ENCODE data around the gene SNTB2. TPM values are rescaled to one million over a fixed set of nuclear protein-coding genes. Genes with fewer than 3 reads are reported as not detected.
"Not testable (repeated sequence)": the region's sequence is repeated elsewhere in the genome, so short reads cannot be mapped to it uniquely, and the experiment has no call there.

SNTB2 gene
- total and polyA plus RNA-seq, 8 donors: 2.7 to 18.2 (median 10.0) TPM

DNA sequence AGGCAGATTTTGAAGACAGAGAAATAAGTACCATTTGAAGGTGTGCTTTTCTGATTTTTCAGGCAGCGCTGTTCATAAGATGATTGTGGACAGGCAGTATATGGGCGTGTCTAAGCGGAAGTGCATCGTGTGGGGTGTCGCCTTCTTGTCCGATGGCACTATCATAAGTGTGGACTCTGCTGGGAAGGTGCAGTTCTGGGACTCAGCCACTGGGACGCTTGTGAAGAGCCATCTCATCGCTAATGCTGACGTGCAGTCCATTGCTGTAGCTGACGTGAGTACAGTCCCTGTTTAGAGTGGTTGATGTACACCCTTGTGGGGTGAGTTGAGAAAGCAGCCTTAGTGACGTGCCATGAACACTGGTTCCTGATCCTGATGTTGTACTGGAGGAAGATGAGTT is 43.8 kb upstream of the SNTB2 start:
- DNase-seq (no peak), FAIRE-seq (no peak)

DNA sequence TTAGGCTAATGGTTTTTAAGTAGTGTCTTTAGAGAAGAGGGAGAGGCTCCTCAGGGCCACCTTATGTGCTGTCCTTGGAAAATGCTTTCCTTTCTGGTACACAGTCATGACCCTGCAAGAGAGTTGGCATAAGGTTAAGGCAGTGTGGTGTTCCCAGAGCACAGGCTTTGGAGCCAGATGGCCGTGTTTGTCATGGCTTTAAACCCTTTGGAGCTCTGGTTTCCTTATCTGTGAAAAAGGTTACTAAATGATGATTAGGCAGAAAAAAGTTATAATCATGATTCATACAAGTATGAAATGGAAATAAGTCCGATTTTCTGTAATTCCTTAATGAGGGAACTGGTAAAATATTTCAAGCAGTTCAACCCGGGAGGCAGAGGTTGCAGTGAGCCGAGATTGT is 41.3 kb upstream of the SNTB2 start:
- ATAC-seq (peak; percentile 94 to 98 (median 96)), DNase-seq (peak in 4 of 6 donors; percentile 47 to 72 (median 67)), FAIRE-seq (no peak)
- Histone ChIP-seq H3K9me3 (no peaks in the 10 kb centered on the region), H3K4me3 (no peak overlapping the region), H3K4me1 (peaks cover 0 to 7% (median 3%) of the 10 kb centered on the region in 3 donors), H3K27me3 (no peaks in the 10 kb centered on the region), H3K27ac (peak overlapping the region in 2 of 4 donors; percentile 41 to 62), H3K36me3 (peaks cover 0 to 16% (median 2%) of the 10 kb centered on the region in 3 donors)
- intact Hi-C loops (cut with DNase I): no loop called here
- WGBS, 2 donors: 28 to 42% methylated on average over 4 of the region's 4 CpGs
- TF ChIP-seq CTCF (IDR thresholded peaks at IDR 0.05): no peak

More for the DNA sequence above, 43.8 kb upstream of the SNTB2 start:
- no peak for TF ChIP-seq CTCF (IDR thresholded peaks at IDR 0.05)
- H3K9me3 ChIP-seq: no peaks in the 10 kb centered on the region
- H3K27ac ChIP-seq: no peak overlapping the region
- no peak overlapping the region for H3K4me3 ChIP-seq
- ATAC-seq: no peak
- peaks cover 0 to 17% (median 3%) of the 10 kb centered on the region in 3 donors for H3K36me3 ChIP-seq
- WGBS, 2 donors: 90 to 95% methylated on average over 11 of the region's 11 CpGs
- H3K4me1 ChIP-seq: peaks cover 0 to 7% (median 3%) of the 10 kb centered on the region in 3 donors
- H3K27me3 ChIP-seq: no peaks in the 10 kb centered on the region
- intact Hi-C loops (cut with DNase I): no loop called here

DNA sequence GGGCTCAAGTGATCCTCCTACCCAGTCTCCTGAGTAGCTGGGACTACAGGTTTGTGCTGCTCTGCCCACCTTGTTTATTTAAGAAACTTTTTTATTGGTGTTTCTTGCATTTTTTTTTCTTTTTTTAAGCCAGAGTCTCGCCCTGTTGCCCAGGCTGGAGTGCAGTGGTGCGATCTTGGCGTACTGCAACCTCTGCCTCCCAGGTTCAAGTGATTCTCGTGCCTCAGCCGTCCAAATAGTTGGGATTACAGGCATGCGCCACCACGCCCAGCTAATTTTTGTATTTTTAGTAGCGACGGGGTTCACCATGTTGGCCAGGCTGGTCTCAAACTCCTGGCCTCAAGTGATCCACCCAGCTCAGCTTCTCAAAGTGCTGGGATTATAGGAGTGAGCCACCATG is 37.3 kb upstream of the SNTB2 start:
- H3K4me1 ChIP-seq, H3K4me3 ChIP-seq, DNase-seq, ATAC-seq, H3K27ac ChIP-seq, H3K27me3 ChIP-seq, FAIRE-seq, H3K9me3 ChIP-seq: not testable (repeated sequence)
- H3K36me3 ChIP-seq: peaks cover 0 to 39% (median 12%) of the 10 kb centered on the region in 3 donors
- intact Hi-C loops (cut with DNase I): loop anchor here in 2 of 3 donors (5.0 kb wide), 1 partner anchor 138 kb away; no protein-coding TSS in a partner anchor
- WGBS, 2 donors: 84 to 89% methylated on average over 9 of the region's 9 CpGs

GRCh38 chr16:69150146-69150865 is 36.7 kb upstream of the SNTB2 start:
- no peaks in the 10 kb centered on the region for H3K9me3 ChIP-seq
- H3K4me3 ChIP-seq: no peak overlapping the region
- H3K4me1 ChIP-seq: peaks cover 0 to 7% (median 3%) of the 10 kb centered on the region in 3 donors
- H3K27ac ChIP-seq: no peak overlapping the region
- peak; percentile 67 for FAIRE-seq
- 55 to 56% methylated on average over 16 of the region's 16 CpGs for WGBS, 2 donors
- peak in 3 of 6 donors; percentile 21 to 55 (median 50) for DNase-seq
- peaks cover 0 to 39% (median 12%) of the 10 kb centered on the region in 3 donors for H3K36me3 ChIP-seq
- peak; percentile 47 to 62 (median 54) for TF ChIP-seq CTCF (IDR thresholded peaks at IDR 0.05)
- intact Hi-C loops (cut with DNase I): loop anchor here in 2 of 3 donors (5.0 kb wide), 1 partner anchor 137 kb away; no protein-coding TSS in a partner anchor
- peak; percentile 49 to 82 (median 74) for ATAC-seq
- no peaks in the 10 kb centered on the region for H3K27me3 ChIP-seq

DNA sequence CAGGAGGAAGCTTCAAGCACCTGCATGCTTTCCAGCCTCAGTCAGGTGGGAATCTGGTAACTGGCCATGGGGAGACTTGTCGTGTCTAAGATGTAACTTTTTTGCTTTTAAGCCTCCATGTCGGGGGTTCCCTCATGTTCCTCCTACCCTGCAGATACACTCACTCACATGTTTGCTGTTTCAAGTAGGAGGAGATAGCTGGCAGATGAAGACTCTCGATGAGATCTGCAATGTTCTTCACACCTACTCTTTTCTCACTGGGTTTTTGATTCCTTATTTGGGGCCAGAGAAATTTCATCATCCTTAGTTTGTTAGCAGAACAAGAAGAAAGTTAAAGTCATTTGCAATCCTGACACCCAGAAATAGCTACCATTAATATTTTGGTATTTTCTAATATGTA is 29.8 kb upstream of the SNTB2 start:
- Histone ChIP-seq H3K36me3 (peaks cover 4 to 52% (median 15%) of the 10 kb centered on the region in 3 donors), H3K4me3 (no peak overlapping the region), H3K4me1 (no peaks in the 10 kb centered on the region), H3K27me3 (no peaks in the 10 kb centered on the region), H3K27ac (no peak overlapping the region), H3K9me3 (no peaks in the 10 kb centered on the region)
- no peak for TF ChIP-seq CTCF (IDR thresholded peaks at IDR 0.05)
- FAIRE-seq (no peak), DNase-seq (no peak), ATAC-seq (no peak)
- WGBS, 2 donors: 76 to 80% methylated on average over 3 of the region's 3 CpGs
- intact Hi-C loops (cut with DNase I): no loop called here
